HCT116 (cell line): ENCODE data around the gene NOL3. TPM values are rescaled to one million over a fixed set of nuclear protein-coding genes. Genes with fewer than 3 reads are reported as not detected.

Experiments used
- ATAC-seq: fragments of 200-7000 bp; cut with Tn5 transposase; 2 replicates; pipeline ENCODE4 v1.9.1; 2020; ENCODE audit warnings: mild to moderate bottlenecking, moderate library complexity
- BruUV-seq: library from RNA; stranded (reverse); fragments of 400-500 nt; replicated peaks from 2 replicates; lab custom pipeline; 2021; lab: Mats Ljungman, UMichigan
- CTCF ChIA-PET: fragments of 300-600 bp; sonication (Branson Sonifier 250); formaldehyde crosslinking; loops from one replicate; lab custom pipeline; 2021; ENCODE audit warnings: antibody characterized with exemption; lab: Charles Lee
- POLR2A ChIA-PET: fragments of 300-600, 350-600 bp; sonication (Branson Sonifier 250); formaldehyde crosslinking; loops from one replicate; lab custom pipeline; 2021; ENCODE audit warnings: antibody characterized with exemption; lab: Charles Lee
- RAD21 ChIA-PET, 2 experiments: fragments of 300-600 bp; sonication (Branson Sonifier 250); formaldehyde crosslinking; loops; one replicate each; lab custom pipeline; 2023; ENCODE audit warnings: low total read pairs in 2 of 2; ENCODE audit not compliant: uncharacterized antibody in 2 of 2, unreplicated experiment in 2 of 2, low non-redundant PET in 1 of 2; lab: Charles Lee
- DNase-seq: peaks from one replicate; pipeline ENCODE4 v3.0.0-alpha.2; 2010; ENCODE audit warnings: low read depth, low spot score
- H2AFZ ChIP-seq: fragments of 200-600 bp; shearing (Covaris generic), sonication (generic); 2 replicates; pipeline ENCODE4 v1.6.1; 2017; ENCODE audit warnings: low read depth, mixed run types, mixed read lengths, antibody characterized with exemption, low read length; ENCODE audit not compliant: poor library complexity, severe bottlenecking
- H3K27ac ChIP-seq: 2 replicates; pipeline ENCODE4 v1.5.1; 2012; ENCODE audit warnings: low read depth, low read length
- H3K27me3 ChIP-seq: fragments of 200-600 bp; sonication (generic); 2 replicates; pipeline ENCODE4 v1.6.1; 2016; ENCODE audit warnings: mixed run types, low read length, mixed read lengths; ENCODE audit not compliant: insufficient read depth
- H3K36me3 ChIP-seq, 2 experiments: fragments of 200-500 bp in 1 of 2; fragments of 200-600 bp in 1 of 2; sonication (Bioruptor generic) in 1 of 2; sonication (generic) in 1 of 2; 2 replicates each; pipeline versions ENCODE4 v1.5.1 to v1.6.1; 2014 to 2016; ENCODE audit warnings: low read length in 2 of 2, inconsistent platforms in 1 of 2, mixed read lengths in 1 of 2, mixed run types in 1 of 2; ENCODE audit not compliant: insufficient read depth in 2 of 2, control insufficient read depth in 1 of 2
- H3K4me1 ChIP-seq, 2 experiments: fragments of 200-600 bp in 1 of 2; sonication (generic) in 1 of 2; 2 replicates each; pipeline versions ENCODE4 v1.5.1 to v1.6.1; 2012 to 2017; ENCODE audit warnings: low read length in 2 of 2, inconsistent platforms in 1 of 2, mild to moderate bottlenecking in 1 of 2, mixed read lengths in 1 of 2, mixed run types in 1 of 2, moderate library complexity in 1 of 2; ENCODE audit not compliant: insufficient read depth in 2 of 2, control insufficient read depth in 1 of 2
- H3K4me2 ChIP-seq: fragments of 200-600 bp; sonication (generic); 2 replicates; pipeline ENCODE4 v1.6.1; 2017; ENCODE audit warnings: mixed run types, low read length, mixed read lengths
- H3K4me3 ChIP-seq, 2 experiments: fragments of 200-600 bp in 1 of 2; sonication (generic) in 1 of 2; replicated peaks in 1 of 2; 2 replicates each; pipeline ENCODE4 v1.5.1; 2011 to 2016; ENCODE audit warnings: low read length in 2 of 2, control low read depth in 1 of 2, low read depth in 1 of 2, mild to moderate bottlenecking in 1 of 2, mixed read lengths in 1 of 2, mixed run types in 1 of 2
- H3K79me2 ChIP-seq: fragments of 200-600 bp; sonication (generic); 2 replicates; pipeline ENCODE4 v1.6.1; 2017; ENCODE audit warnings: mild to moderate bottlenecking, mixed run types, low read length, moderate library complexity, mixed read lengths; ENCODE audit not compliant: insufficient read depth
- H3K9ac ChIP-seq: fragments of 200-600 bp; sonication (generic); 2 replicates; pipeline ENCODE4 v1.6.1; 2016; ENCODE audit warnings: low read length, mixed read lengths
- H3K9me2 ChIP-seq: fragments of 200-600 bp; sonication (generic), shearing (Covaris generic); 2 replicates; pipeline ENCODE4 v1.6.1; 2017; ENCODE audit warnings: mixed run types, mild to moderate bottlenecking, moderate library complexity; ENCODE audit not compliant: insufficient read depth
- H3K9me3 ChIP-seq, 2 experiments: fragments of 200-500 bp in 1 of 2; fragments of 200-600 bp in 1 of 2; sonication (Bioruptor generic) in 1 of 2; sonication (generic) in 1 of 2; 2 replicates each; pipeline ENCODE4 v1.6.1; 2014 to 2017; ENCODE audit warnings: low read length in 2 of 2, mixed read lengths in 2 of 2, inconsistent platforms in 1 of 2, low read depth in 1 of 2, mild to moderate bottlenecking in 1 of 2, mixed run types in 1 of 2, moderate library complexity in 1 of 2; ENCODE audit not compliant: control insufficient read depth in 1 of 2, insufficient read depth in 1 of 2
- H4K20me1 ChIP-seq: fragments of 200-600 bp; sonication (generic), shearing (Covaris generic); 2 replicates; pipeline ENCODE4 v1.6.1; 2017; ENCODE audit warnings: mixed run types, mild to moderate bottlenecking, moderate library complexity; ENCODE audit not compliant: insufficient read depth
- EZH2 ChIP-seq: fragments of 200-600 bp; sonication (generic); IDR thresholded peaks from 2 replicates; pipeline ENCODE4 v1.6.1; 2017; ENCODE audit warnings: antibody characterized with exemption, mixed run types
- FOSL1 ChIP-seq: IDR thresholded peaks from 2 replicates; pipeline ENCODE4 v1.6.1; 2012; ENCODE audit warnings: low read depth
- POLR2AphosphoS5 ChIP-seq: IDR thresholded peaks from 2 replicates; pipeline ENCODE4 v1.6.1; 2011; ENCODE audit warnings: mild to moderate bottlenecking, low read depth, low read length, moderate library complexity
- RAD21 ChIP-seq: IDR thresholded peaks from 2 replicates; pipeline ENCODE4 v1.6.1; 2012; ENCODE audit warnings: low read depth, mild to moderate bottlenecking
- SIN3A ChIP-seq: IDR thresholded peaks from 2 replicates; pipeline ENCODE4 v1.6.1; 2012; ENCODE audit warnings: low read depth
- SRF ChIP-seq: IDR thresholded peaks from 2 replicates; pipeline ENCODE4 v1.6.1; 2012; ENCODE audit warnings: low read depth
- TCF7L2 ChIP-seq: IDR thresholded peaks from 2 replicates; pipeline ENCODE4 v1.7.0; 2011; ENCODE audit warnings: borderline replicate concordance, inconsistent platforms; ENCODE audit not compliant: insufficient read depth, insufficient read length; ENCODE audit errors: extremely low read depth
- ZFX ChIP-seq: fragments of 450-650 bp; IDR thresholded peaks from 2 replicates; pipeline ENCODE4 v1.6.1; 2017
- ZNF274 ChIP-seq: fragments of 200-500 bp; sonication (Bioruptor generic); IDR thresholded peaks from 2 replicates; pipeline ENCODE4 v1.6.1; 2014; ENCODE audit warnings: mild to moderate bottlenecking, low read depth, low read length, inconsistent platforms
- intact Hi-C: fragments of 100-400 bp; cut with micrococcal nuclease; formaldehyde crosslinking; loops from 2 replicates; pipeline ENCODE4 v1.10.0; 2022
- total RNA-seq: library from RNA; stranded (reverse); gene quantifications from one replicate; pipeline ENCODE4 v1.2.1, GENCODE V29; 2021; ENCODE audit not compliant: unreplicated experiment
- TF ChIP-seq, protein P1 (sequence below): IDR thresholded peaks from 2 replicates; pipeline ENCODE4 v1.6.1; 2012
- TF ChIP-seq, protein P2 (sequence below), 3 experiments: fragments of 200-600 bp in 1 of 3; sonication (generic) in 1 of 3; IDR thresholded peaks in 2 of 3; conservative IDR thresholded peaks in 1 of 3; 2 replicates each; pipeline ENCODE4 v1.5.1; 2012 to 2017; ENCODE audit warnings: low read depth in 2 of 3, low read length in 2 of 3, antibody characterized with exemption in 1 of 3, borderline replicate concordance in 1 of 3, control low read depth in 1 of 3, mild to moderate bottlenecking in 1 of 3, mixed read lengths in 1 of 3, mixed run types in 1 of 3, moderate library complexity in 1 of 3; ENCODE audit not compliant: insufficient read depth in 1 of 3

Gene NOL3
- total RNA-seq, 1 experiment from 2014 or later = 54.0 TPM

DNA sequence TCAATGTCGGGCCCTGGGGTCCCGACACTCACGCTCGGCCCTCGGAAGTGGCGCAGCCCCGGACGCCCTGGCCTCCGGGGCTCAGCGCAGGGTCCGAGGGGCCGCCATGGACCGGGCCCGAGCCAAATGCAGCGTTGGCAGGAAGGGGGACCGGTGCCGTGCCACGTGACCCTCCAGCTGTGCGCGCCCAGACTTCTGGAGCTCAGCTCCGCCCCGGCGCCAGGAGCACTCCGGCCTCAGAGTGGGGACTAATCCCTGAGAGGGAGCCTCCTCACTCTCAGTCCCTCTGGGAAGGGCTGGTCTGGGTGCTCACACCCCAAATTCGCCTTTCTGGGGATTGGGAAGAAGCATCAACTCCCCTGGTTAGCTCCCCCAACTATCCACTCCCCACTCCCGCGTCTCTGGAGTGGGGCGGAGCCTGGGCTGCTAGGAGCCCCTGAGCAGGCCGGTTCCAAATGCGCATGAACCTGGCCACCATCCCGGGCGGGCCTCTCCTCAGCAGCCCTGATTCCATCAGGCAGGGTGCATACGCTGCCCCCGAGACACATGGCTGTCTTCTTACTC is 19.4 kb upstream of the NOL3 start, which contains the start of gene B3GNT9:
Gene B3GNT9 (minus strand): TSS at position 166 of the 564 bp plus-strand sequence. CDS start 513 bp downstream, outside the sequence.
- H3K4me1 ChIP-seq = peaks cover 3 to 28% of the 10 kb centered on the region in 2 experiments; a peak in 3 of 4 replicates
- H3K9me3 ChIP-seq = no peaks in the 10 kb centered on the region
- H3K9me2 ChIP-seq = no peaks in the 10 kb centered on the region
- no peak for DNase-seq
- CTCF ChIA-PET = interaction anchor here (0.8 to 5.8 kb wide), 5 partner anchors 9 to 196 kb away, joined by 3 to 79 read pairs (median 3); partner anchors contain the start of genes CES3, FBXL8 and TRADD
- RAD21 ChIA-PET = interaction anchor here (0.6 to 0.7 kb wide), 2 partner anchors 20 to 46 kb away, joined by 3 read pairs; no protein-coding TSS in a partner anchor
- intact Hi-C loops = no loop called here
- H3K27ac ChIP-seq = peak within 1 kb of the TSS; percentile 66
- no peaks in the 10 kb centered on the region for H3K27me3 ChIP-seq
- peak within 1 kb of the TSS; percentile 83 for H3K4me2 ChIP-seq
- peak; percentile 41; the same call in 1 of the 2 replicates for TF ChIP-seq ZFX
- no peak for TF ChIP-seq ZNF274
- no peak for TF ChIP-seq SRF
- TF ChIP-seq EZH2 = no peak
- TF ChIP-seq SIN3A = no peak
- no peak for TF ChIP-seq FOSL1
- TF ChIP-seq RAD21 = no peak
- TF ChIP-seq, protein P1, sequence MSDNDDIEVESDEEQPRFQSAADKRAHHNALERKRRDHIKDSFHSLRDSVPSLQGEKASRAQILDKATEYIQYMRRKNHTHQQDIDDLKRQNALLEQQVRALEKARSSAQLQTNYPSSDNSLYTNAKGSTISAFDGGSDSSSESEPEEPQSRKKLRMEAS = 0 out of 2 replicates have a peak, but pooled peaks have one; percentile 38
- no peak for TF ChIP-seq TCF7L2
- peak; percentile 14; the same call in 1 of the 2 replicates for TF ChIP-seq POLR2AphosphoS5
- TF ChIP-seq, protein P2, sequence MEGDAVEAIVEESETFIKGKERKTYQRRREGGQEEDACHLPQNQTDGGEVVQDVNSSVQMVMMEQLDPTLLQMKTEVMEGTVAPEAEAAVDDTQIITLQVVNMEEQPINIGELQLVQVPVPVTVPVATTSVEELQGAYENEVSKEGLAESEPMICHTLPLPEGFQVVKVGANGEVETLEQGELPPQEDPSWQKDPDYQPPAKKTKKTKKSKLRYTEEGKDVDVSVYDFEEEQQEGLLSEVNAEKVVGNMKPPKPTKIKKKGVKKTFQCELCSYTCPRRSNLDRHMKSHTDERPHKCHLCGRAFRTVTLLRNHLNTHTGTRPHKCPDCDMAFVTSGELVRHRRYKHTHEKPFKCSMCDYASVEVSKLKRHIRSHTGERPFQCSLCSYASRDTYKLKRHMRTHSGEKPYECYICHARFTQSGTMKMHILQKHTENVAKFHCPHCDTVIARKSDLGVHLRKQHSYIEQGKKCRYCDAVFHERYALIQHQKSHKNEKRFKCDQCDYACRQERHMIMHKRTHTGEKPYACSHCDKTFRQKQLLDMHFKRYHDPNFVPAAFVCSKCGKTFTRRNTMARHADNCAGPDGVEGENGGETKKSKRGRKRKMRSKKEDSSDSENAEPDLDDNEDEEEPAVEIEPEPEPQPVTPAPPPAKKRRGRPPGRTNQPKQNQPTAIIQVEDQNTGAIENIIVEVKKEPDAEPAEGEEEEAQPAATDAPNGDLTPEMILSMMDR (IDR thresholded peaks at IDR 0.05 in 2 of 3, conservative IDR thresholded peaks at IDR 0.05 in 1 of 3; ENCODE audit: borderline replicate concordance in 1 of 3, insufficient read depth in 1 of 3, low read depth in 2 of 3, low read length in 2 of 3) = no peak
- TF ChIP-seq, all 23 proteins: peak for 3
- Histone ChIP-seq H2AFZ (no peak within 1 kb of the TSS), H3K9ac (peak within 1 kb of the TSS; percentile 67), H4K20me1 (no peaks in the 10 kb centered on the region), H3K79me2 (no peaks in the 10 kb centered on the region), H3K36me3 (peaks cover 12 to 18% of the 10 kb centered on the region in 2 experiments; a peak in 3 of 4 replicates), H3K4me3 (peak within 1 kb of the TSS; percentile 39 to 61)
- no TSS peak for BruUV-seq
- peak; percentile 69 for ATAC-seq
- POLR2A ChIA-PET = interaction anchor here (0.7 to 0.8 kb wide), 2 partner anchors 8 to 250 kb away, joined by 3 to 4 read pairs; no protein-coding TSS in a partner anchor
